ENCODE measurements around the gene SPON1. TPM values are rescaled to one million over a fixed set of nuclear protein-coding genes. Genes with fewer than 3 reads are reported as not detected.
A peak's percentile ranks its signal among the peaks of the same experiment; 100 is the strongest.

The SPON1 gene
- total RNA-seq, 2 experiments from 2014 or later, result 2.1 to 2.2 TPM

- H3K27me3 ChIP-seq (ENCODE audit: control insufficient read depth in 1 of 2, insufficient read depth in 2 of 2, low read length in 2 of 2), result no peaks in the 10 kb centered on the region
- peak in 2 of 14 experiments; percentile 19 to 20 for DNase-seq
- ChIA-PET POLR2A (no interaction called here), CTCF (interaction anchor here (1.0 kb wide), 1 partner anchor 9 kb away, joined by 3 read pairs; no protein-coding TSS in a partner anchor)
- H3K27ac Mint-ChIP-seq, result no peak overlapping the region
- ATAC-seq (ENCODE audit: poor library complexity), result peak; percentile 56
- intact Hi-C loops (cut with DNase I, micrococcal nuclease), result no loop called here
- TF ChIP-seq, protein P1, sequence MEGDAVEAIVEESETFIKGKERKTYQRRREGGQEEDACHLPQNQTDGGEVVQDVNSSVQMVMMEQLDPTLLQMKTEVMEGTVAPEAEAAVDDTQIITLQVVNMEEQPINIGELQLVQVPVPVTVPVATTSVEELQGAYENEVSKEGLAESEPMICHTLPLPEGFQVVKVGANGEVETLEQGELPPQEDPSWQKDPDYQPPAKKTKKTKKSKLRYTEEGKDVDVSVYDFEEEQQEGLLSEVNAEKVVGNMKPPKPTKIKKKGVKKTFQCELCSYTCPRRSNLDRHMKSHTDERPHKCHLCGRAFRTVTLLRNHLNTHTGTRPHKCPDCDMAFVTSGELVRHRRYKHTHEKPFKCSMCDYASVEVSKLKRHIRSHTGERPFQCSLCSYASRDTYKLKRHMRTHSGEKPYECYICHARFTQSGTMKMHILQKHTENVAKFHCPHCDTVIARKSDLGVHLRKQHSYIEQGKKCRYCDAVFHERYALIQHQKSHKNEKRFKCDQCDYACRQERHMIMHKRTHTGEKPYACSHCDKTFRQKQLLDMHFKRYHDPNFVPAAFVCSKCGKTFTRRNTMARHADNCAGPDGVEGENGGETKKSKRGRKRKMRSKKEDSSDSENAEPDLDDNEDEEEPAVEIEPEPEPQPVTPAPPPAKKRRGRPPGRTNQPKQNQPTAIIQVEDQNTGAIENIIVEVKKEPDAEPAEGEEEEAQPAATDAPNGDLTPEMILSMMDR (IDR thresholded peaks at IDR 0.05), result no peak
- no peaks in the 10 kb centered on the region for H3K9me3 Mint-ChIP-seq
- no peaks in the 10 kb centered on the region for H3K27me3 Mint-ChIP-seq
- H3K4me3 Mint-ChIP-seq, result no peak overlapping the region
- H3K36me3 Mint-ChIP-seq (ENCODE audit: low read depth), result no peaks in the 10 kb centered on the region
- no peak overlapping the region for H3K27ac ChIP-seq (ENCODE audit: low read depth in 1 of 2, low read length in 2 of 2)
- H3K9me3 ChIP-seq (ENCODE audit: control insufficient read depth in 1 of 2, insufficient read depth in 1 of 2, low read length in 2 of 2), result no peaks in the 10 kb centered on the region
- H3K4me3 ChIP-seq (ENCODE audit: low read length), result no peak overlapping the region
- H3K36me3 ChIP-seq (ENCODE audit: insufficient read depth, low read length), result no peaks in the 10 kb centered on the region
- H3K4me1 ChIP-seq (ENCODE audit: insufficient read depth, low read length), result peaks cover 12% of the 10 kb centered on the region
- H3K4me1 Mint-ChIP-seq (ENCODE audit: low read depth), result peaks cover 31% of the 10 kb centered on the region
Measured at GRCh38 chr11:14052198-14052597, 89.7 kb downstream of the SPON1 start.

DNA sequence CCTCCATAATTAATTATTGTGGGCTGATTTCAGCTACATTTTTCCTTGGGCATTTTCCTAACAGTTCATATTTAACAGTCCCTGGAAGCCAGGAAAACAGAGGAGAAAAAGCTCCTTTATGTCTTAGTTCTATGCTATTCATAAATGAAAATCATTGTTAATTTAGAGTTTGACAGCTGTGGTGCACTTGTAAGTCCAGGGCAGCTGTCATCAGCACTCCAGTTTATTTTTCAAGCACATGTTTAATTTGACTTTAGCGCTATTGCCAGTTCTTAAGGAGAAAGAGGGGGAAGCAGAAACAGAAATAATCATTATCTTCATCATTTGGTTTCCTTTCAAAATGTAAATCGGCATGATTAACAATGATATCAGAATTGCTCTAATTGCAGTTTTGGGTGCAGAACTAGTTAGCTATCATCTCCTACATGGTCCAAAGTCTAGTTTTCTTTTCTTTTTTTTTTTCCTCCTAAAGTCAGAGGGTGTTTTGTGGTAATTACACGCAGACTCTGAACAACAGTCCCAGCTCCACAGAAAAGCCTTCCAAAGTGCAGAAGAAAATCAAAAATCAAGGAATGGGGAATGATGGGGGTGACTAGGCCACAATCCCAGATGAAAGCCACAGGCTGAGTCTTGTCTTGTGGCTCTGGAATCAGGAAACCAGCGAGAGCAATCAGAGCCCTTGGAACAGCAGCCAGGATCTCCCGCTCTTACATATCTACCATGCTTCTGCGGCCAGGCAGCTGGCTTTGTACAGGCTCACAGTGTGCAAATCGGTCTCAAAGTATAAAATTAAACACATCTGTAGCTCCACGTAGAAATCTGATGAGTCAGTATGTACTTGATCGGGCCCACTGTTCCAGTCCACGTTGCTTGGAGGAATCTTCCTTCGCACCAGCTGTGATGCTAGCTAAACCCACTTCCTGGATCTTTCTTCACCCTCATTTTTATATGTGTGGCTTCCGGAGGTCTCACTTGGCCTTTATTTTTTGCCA is 91.9 kb downstream of the SPON1 start:
- intact Hi-C loops (cut with DNase I, micrococcal nuclease), result no loop called here
- peak; percentile 32 for ATAC-seq (ENCODE audit: poor library complexity)
- peaks cover 31% of the 10 kb centered on the region for H3K4me1 Mint-ChIP-seq (ENCODE audit: low read depth)
- no peak overlapping the region for H3K4me3 Mint-ChIP-seq
- ChIA-PET CTCF (interaction anchor here (0.9 kb wide), 1 partner anchor 31 kb away, joined by 4 read pairs; no protein-coding TSS in a partner anchor), POLR2A (interaction anchor here (1.0 to 1.2 kb wide), 2 partner anchors 11 to 22 kb away, joined by 3 read pairs; no protein-coding TSS in a partner anchor)
- H3K9me3 ChIP-seq (ENCODE audit: control insufficient read depth in 1 of 2, insufficient read depth in 1 of 2, low read length in 2 of 2), result no peaks in the 10 kb centered on the region
- no peaks in the 10 kb centered on the region for H3K36me3 ChIP-seq (ENCODE audit: insufficient read depth, low read length)
- H3K4me1 ChIP-seq (ENCODE audit: insufficient read depth, low read length), result peaks cover 12% of the 10 kb centered on the region
- no peaks in the 10 kb centered on the region for H3K27me3 Mint-ChIP-seq
- TF ChIP-seq, protein P1 (IDR thresholded peaks at IDR 0.05), result no peak
- no peaks in the 10 kb centered on the region for H3K36me3 Mint-ChIP-seq (ENCODE audit: low read depth)
- H3K27ac Mint-ChIP-seq, result no peak overlapping the region
- H3K27me3 ChIP-seq (ENCODE audit: control insufficient read depth in 1 of 2, insufficient read depth in 2 of 2, low read length in 2 of 2), result no peaks in the 10 kb centered on the region
- DNase-seq, result peak in 2 of 14 experiments; percentile 34
- no peak overlapping the region for H3K27ac ChIP-seq (ENCODE audit: low read depth in 1 of 2, low read length in 2 of 2)
- no peak overlapping the region for H3K4me3 ChIP-seq (ENCODE audit: low read length)
- H3K9me3 Mint-ChIP-seq, result no peaks in the 10 kb centered on the region

GRCh38 chr11:14055936-14056335 is 93.4 kb downstream of the SPON1 start:
- Histone ChIP-seq H3K9me3 (ENCODE audit: control insufficient read depth in 1 of 2, insufficient read depth in 1 of 2, low read length in 2 of 2) (no peaks in the 10 kb centered on the region), H3K27ac (ENCODE audit: low read depth in 1 of 2, low read length in 2 of 2) (no peak overlapping the region), H3K27me3 (ENCODE audit: control insufficient read depth in 1 of 2, insufficient read depth in 2 of 2, low read length in 2 of 2) (no peaks in the 10 kb centered on the region), H3K4me1 (ENCODE audit: insufficient read depth, low read length) (peaks cover 12% of the 10 kb centered on the region), H3K36me3 (ENCODE audit: insufficient read depth, low read length) (no peaks in the 10 kb centered on the region), H3K4me3 (ENCODE audit: low read length) (no peak overlapping the region)
- intact Hi-C loops (cut with DNase I, micrococcal nuclease), result no loop called here
- ChIA-PET POLR2A (no interaction called here), CTCF (no interaction called here)
- Mint-ChIP-seq H3K27me3 (no peaks in the 10 kb centered on the region), H3K27ac (no peak overlapping the region), H3K4me1 (ENCODE audit: low read depth) (peaks cover 31% of the 10 kb centered on the region), H3K9me3 (no peaks in the 10 kb centered on the region), H3K4me3 (no peak overlapping the region), H3K36me3 (ENCODE audit: low read depth) (no peaks in the 10 kb centered on the region)
- TF ChIP-seq, protein P1 (IDR thresholded peaks at IDR 0.05), result no peak
- DNase-seq (no peak), ATAC-seq (ENCODE audit: poor library complexity) (no peak)
